ENCODE results near the gene PCDHGB1. TPM values are rescaled to one million over a fixed set of nuclear protein-coding genes. Genes with fewer than 3 reads are reported as not detected.
"Not testable (repeated sequence)": the region's sequence is repeated elsewhere in the genome, so short reads cannot be mapped to it uniquely, and the experiment has no call there.

Gene PCDHGB1
- polyA plus RNA-seq, 1 experiment, result 2.2 TPM

DNA sequence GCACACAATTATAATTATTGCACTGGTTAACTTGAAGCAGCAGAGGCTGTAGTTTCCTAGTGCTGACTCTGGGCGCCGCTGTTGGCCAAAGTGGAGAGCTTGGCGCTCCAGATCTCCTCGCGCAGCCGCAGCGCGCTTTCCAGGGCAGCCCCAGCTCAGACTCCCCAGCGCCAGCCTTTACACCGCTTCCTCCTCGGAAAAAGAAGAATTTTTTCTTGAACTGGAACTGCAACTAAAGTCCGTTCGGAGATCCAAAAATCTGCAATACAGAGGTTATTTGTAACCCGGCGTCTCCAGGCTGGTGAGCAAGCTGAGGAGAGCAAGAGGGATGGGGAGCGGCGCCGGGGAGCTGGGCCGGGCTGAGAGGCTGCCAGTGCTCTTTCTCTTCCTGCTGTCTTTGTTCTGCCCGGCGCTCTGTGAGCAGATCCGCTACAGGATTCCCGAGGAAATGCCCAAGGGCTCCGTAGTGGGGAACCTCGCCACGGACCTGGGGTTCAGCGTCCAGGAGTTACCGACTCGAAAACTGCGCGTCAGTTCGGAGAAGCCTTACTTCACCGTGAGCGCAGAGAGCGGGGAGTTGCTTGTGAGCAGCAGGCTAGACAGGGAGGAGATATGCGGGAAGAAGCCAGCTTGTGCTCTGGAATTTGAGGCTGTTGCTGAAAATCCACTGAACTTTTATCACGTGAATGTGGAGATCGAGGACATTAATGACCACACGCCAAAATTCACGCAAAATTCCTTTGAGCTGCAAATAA, 37.8 kb downstream of the PCDHGB1 start, which contains the start of gene PCDHGB4:
Gene PCDHGB4 (plus strand): TSS at position 142 of the 755 bp plus-strand sequence. CDS start 187 bp downstream, at position 329.
- H3K27me3 ChIP-seq (ENCODE audit: control insufficient read depth, insufficient read depth, low read length); DNase-seq (ENCODE audit: low read depth); H3K36me3 ChIP-seq (ENCODE audit: control insufficient read depth, insufficient read depth, low read length); POLR2A ChIA-PET: not testable (repeated sequence)
- TF ChIP-seq, protein P1, sequence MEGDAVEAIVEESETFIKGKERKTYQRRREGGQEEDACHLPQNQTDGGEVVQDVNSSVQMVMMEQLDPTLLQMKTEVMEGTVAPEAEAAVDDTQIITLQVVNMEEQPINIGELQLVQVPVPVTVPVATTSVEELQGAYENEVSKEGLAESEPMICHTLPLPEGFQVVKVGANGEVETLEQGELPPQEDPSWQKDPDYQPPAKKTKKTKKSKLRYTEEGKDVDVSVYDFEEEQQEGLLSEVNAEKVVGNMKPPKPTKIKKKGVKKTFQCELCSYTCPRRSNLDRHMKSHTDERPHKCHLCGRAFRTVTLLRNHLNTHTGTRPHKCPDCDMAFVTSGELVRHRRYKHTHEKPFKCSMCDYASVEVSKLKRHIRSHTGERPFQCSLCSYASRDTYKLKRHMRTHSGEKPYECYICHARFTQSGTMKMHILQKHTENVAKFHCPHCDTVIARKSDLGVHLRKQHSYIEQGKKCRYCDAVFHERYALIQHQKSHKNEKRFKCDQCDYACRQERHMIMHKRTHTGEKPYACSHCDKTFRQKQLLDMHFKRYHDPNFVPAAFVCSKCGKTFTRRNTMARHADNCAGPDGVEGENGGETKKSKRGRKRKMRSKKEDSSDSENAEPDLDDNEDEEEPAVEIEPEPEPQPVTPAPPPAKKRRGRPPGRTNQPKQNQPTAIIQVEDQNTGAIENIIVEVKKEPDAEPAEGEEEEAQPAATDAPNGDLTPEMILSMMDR (IDR thresholded peaks at IDR 0.05; ENCODE audit: insufficient read depth, low read depth, low read length), result peak; percentile 60
- CTCF ChIA-PET, result interaction anchor here (0.8 to 4.1 kb wide), 7 partner anchors 14 to 176 kb away, joined by 3 to 16 read pairs (median 4); partner anchors contain the start of genes PCDHGA11, PCDHGA2 and PCDHGB3
- H3K4me3 ChIP-seq (ENCODE audit: low read depth, low read length), result peak within 1 kb of the TSS; percentile 22; the same call in 1 of the 2 replicates

DNA sequence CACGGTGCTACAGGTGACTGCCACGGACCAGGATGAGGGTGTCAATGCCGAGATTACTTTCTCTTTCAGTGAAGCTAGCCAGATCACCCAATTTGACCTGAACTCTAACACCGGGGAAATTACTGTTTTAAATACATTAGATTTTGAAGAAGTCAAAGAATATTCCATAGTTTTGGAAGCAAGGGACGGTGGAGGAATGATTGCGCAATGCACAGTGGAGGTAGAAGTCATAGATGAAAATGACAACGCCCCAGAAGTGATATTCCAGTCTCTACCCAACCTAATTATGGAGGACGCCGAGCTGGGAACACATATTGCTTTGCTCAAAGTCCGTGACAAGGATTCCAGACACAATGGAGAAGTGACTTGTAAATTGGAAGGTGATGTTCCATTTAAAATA, 38.8 kb downstream of the PCDHGB1 start:
- CTCF ChIA-PET, result interaction anchor here (1.0 to 4.1 kb wide), 5 partner anchors 11 to 175 kb away, joined by 3 to 16 read pairs (median 4); partner anchors contain the start of genes PCDHGA10, PCDHGA11 and PCDHGB3
- POLR2A ChIA-PET, result no interaction called here
- TF ChIP-seq, protein P1 (IDR thresholded peaks at IDR 0.05; ENCODE audit: insufficient read depth, low read depth, low read length), result no peak

DNA sequence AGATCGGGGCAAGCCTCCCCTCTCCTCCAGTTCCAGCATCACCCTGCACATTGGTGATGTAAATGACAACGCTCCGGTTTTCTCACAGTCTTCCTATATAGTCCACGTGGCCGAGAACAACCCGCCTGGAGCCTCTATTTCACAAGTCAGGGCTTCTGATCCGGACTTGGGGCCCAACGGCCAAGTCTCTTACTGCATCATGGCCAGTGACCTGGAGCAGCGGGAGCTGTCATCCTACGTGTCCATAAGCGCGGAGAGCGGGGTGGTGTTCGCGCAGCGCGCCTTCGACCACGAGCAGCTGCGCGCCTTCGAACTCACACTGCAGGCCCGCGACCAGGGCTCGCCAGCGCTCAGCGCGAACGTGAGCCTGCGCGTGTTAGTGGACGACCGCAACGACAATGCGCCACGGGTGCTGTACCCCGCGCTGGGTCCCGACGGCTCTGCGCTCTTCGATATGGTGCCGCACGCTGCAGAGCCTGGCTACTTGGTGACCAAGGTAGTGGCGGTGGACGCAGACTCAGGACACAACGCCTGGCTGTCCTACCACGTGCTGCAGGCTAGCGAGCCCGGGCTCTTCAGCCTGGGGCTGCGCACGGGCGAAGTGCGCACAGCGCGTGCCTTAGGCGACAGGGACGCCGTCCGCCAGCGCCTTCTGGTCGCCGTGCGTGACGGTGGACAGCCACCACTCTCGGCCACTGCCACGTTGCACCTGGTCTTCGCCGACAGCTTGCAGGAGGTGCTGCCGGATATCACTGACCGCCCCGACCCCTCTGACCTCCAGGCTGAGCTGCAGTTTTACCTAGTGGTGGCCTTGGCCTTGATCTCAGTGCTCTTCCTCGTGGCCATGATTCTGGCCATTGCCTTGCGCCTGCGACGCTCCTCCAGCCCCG, 39.5 kb downstream of the PCDHGB1 start:
- TF ChIP-seq, protein P1 (IDR thresholded peaks at IDR 0.05; ENCODE audit: insufficient read depth, low read depth, low read length), result no peak
- Histone ChIP-seq H3K36me3 (ENCODE audit: control insufficient read depth, insufficient read depth, low read length) (peaks cover 2% of the 10 kb centered on the region; the same call in 1 of the 2 replicates), H3K4me3 (ENCODE audit: low read depth, low read length) (no peak overlapping the region), H3K27me3 (ENCODE audit: control insufficient read depth, insufficient read depth, low read length) (no peaks in the 10 kb centered on the region)
- DNase-seq (ENCODE audit: low read depth), result no peak
- POLR2A ChIA-PET, result no interaction called here
- CTCF ChIA-PET, result interaction anchor here (1.0 to 4.7 kb wide), 9 partner anchors 12 to 175 kb away, joined by 3 to 19 read pairs (median 6); partner anchors contain the start of genes PCDHGA10, PCDHGA12, PCDHGA6 and PCDHGB3

More for the DNA sequence above, 38.8 kb downstream of the PCDHGB1 start:
- H3K4me3 ChIP-seq (ENCODE audit: low read depth, low read length), result no peak overlapping the region
- DNase-seq (ENCODE audit: low read depth), result no peak
- H3K36me3 ChIP-seq (ENCODE audit: control insufficient read depth, insufficient read depth, low read length), result peaks cover 2% of the 10 kb centered on the region; the same call in 1 of the 2 replicates
- H3K27me3 ChIP-seq (ENCODE audit: control insufficient read depth, insufficient read depth, low read length), result no peaks in the 10 kb centered on the region

DNA sequence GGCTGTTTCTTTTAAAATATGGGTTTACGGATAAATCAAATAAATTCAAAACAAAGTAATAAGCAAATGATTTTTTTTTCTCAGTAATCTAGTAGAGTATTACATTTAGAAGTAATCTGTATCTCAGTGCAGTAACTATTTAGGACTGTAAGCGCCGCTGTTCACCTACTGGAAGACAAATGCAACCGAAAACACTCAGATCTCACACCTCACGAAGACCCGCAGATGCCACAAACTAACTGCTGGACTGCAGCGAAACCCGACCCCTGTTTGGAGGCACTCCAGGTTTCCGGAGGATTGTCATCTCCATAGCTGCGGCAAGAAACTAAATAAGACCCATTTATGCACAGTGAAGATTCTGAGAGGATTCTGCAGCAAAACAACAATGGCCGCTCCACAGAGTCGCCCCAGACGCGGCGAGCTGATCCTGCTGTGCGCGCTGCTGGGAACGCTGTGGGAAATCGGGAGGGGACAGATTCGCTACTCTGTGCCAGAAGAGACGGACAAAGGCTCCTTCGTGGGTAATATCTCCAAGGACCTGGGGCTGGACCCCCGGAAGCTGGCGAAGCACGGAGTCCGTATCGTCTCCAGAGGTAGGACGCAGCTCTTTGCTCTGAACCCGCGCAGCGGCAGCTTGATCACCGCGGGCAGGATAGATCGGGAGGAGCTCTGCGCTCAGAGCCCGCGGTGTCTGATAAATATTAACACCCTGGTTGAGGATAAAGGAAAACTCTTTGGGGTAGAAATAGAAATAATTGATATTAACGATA, 42.7 kb downstream of the PCDHGB1 start, which contains the start of gene PCDHGA8:
Gene PCDHGA8 (plus strand): TSS at position 205 of the 770 bp plus-strand sequence. CDS start 181 bp downstream, at position 386.
- ChIA-PET POLR2A (interaction anchor here (0.9 kb wide), 1 partner anchor 168 kb away, joined by 3 read pairs; no protein-coding TSS in a partner anchor), CTCF (interaction anchor here (0.6 to 4.7 kb wide), 10 partner anchors 20 to 171 kb away, joined by 3 to 19 read pairs (median 4); partner anchors contain the start of genes PCDHGA1, PCDHGA10, PCDHGA11 and PCDHGA4)
- H3K4me3 ChIP-seq (ENCODE audit: low read depth, low read length), result peak within 1 kb of the TSS; percentile 14; the same call in 1 of the 2 replicates
- H3K27me3 ChIP-seq (ENCODE audit: control insufficient read depth, insufficient read depth, low read length), result no peaks in the 10 kb centered on the region
- no peak for DNase-seq (ENCODE audit: low read depth)
- TF ChIP-seq, protein P1 (IDR thresholded peaks at IDR 0.05; ENCODE audit: insufficient read depth, low read depth, low read length), result 0 out of 2 replicates have a peak, but pooled peaks have one; percentile 18
- 0 out of 2 replicates have a peak, but pooled peaks cover 2% of the 10 kb centered on the region for H3K36me3 ChIP-seq (ENCODE audit: control insufficient read depth, insufficient read depth, low read length)
